ENCODE measurements around the gene ALAS2. TPM values are rescaled to one million over a fixed set of nuclear protein-coding genes. Genes with fewer than 3 reads are reported as not detected.

The ALAS2 gene
- total and polyA plus RNA-seq, 3 donors from 2014 or later = 0.16 to 0.62 (median 0.19) TPM

GRCh38 chrX:54961750-54962149, 69.0 kb downstream of the ALAS2 start:
- Histone ChIP-seq H3K4me3 (no peak overlapping the region), H3K27ac (no peak overlapping the region), H3K36me3 (ENCODE audit: low read depth, missing control alignments) (no peaks in the 10 kb centered on the region), H3K27me3 (no peaks in the 10 kb centered on the region), H3K9me3 (no peaks in the 10 kb centered on the region), H3K4me1 (no peaks in the 10 kb centered on the region)
- WGBS, 2 donors = 83 to 93% methylated on average over 1 of the region's 1 CpG
- intact Hi-C loops (cut with DNase I; ENCODE audit: low total_unique reads) = no loop called here
- TF ChIP-seq POLR2A (IDR thresholded peaks at IDR 0.05) (no peak), CTCF (IDR thresholded peaks at IDR 0.05) (no peak)
- DNase-seq = no peak

Other genes starting within 250 kb of the ALAS2 start
- under 1 TPM in 1 of 2 donors, not detected in 1; 0.06 TPM for gene ITIH6, start 232.7 kb downstream of the ALAS2 start, total RNA-seq
- gene ITIH6, start 232.7 kb downstream of the ALAS2 start, polyA plus RNA-seq (ENCODE audit: insufficient read depth, low read depth, low replicate concordance) = not detected
- gene MAGED2, start 223.2 kb downstream of the ALAS2 start, total RNA-seq = 100 to 1,000 TPM; 206 to 288 TPM
- gene MAGED2, start 223.2 kb downstream of the ALAS2 start, polyA plus RNA-seq (ENCODE audit: insufficient read depth, low read depth, low replicate concordance) = 179 TPM
- 10 to 100 TPM; 15.4 to 31.2 TPM for gene TRO, start 110.2 kb downstream of the ALAS2 start, total RNA-seq
- gene TRO, start 110.2 kb downstream of the ALAS2 start, polyA plus RNA-seq (ENCODE audit: insufficient read depth, low read depth, low replicate concordance) = 11.3 TPM
- gene PFKFB1, start 36.8 kb downstream of the ALAS2 start, total RNA-seq = 1 to 10 TPM; 1.4 to 1.5 TPM
- 1.0 TPM for gene PFKFB1, start 36.8 kb downstream of the ALAS2 start, polyA plus RNA-seq (ENCODE audit: insufficient read depth, low read depth, low replicate concordance)
- gene APEX2, start 30.6 kb downstream of the ALAS2 start, total RNA-seq = 10 to 100 TPM; 13.1 to 16.6 TPM
- 10.4 TPM for gene APEX2, start 30.6 kb downstream of the ALAS2 start, polyA plus RNA-seq (ENCODE audit: insufficient read depth, low read depth, low replicate concordance)
- 10 to 100 TPM; 33.9 to 50.8 TPM for gene PAGE2B, start 44.1 kb upstream of the ALAS2 start, total RNA-seq
- 86.8 TPM for gene PAGE2B, start 44.1 kb upstream of the ALAS2 start, polyA plus RNA-seq (ENCODE audit: insufficient read depth, low read depth, low replicate concordance)
- gene PAGE2, start 58.0 kb upstream of the ALAS2 start, total RNA-seq = 10 to 100 TPM; 24.3 to 31.4 TPM
- 34.3 TPM for gene PAGE2, start 58.0 kb upstream of the ALAS2 start, polyA plus RNA-seq (ENCODE audit: insufficient read depth, low read depth, low replicate concordance)
- gene PAGE5, start 189.4 kb upstream of the ALAS2 start, total RNA-seq = 10 to 100 TPM; 20.3 to 28.7 TPM
- gene PAGE5, start 189.4 kb upstream of the ALAS2 start, polyA plus RNA-seq (ENCODE audit: insufficient read depth, low read depth, low replicate concordance) = 39.6 TPM
- 1 to 10 TPM; 1.6 to 1.8 TPM for gene PAGE3, start 233.9 kb upstream of the ALAS2 start, total RNA-seq
- 7.6 TPM for gene PAGE3, start 233.9 kb upstream of the ALAS2 start, polyA plus RNA-seq (ENCODE audit: insufficient read depth, low read depth, low replicate concordance)